ENCODE results near the gene TUBE1.

TUBE1 gene

DNA sequence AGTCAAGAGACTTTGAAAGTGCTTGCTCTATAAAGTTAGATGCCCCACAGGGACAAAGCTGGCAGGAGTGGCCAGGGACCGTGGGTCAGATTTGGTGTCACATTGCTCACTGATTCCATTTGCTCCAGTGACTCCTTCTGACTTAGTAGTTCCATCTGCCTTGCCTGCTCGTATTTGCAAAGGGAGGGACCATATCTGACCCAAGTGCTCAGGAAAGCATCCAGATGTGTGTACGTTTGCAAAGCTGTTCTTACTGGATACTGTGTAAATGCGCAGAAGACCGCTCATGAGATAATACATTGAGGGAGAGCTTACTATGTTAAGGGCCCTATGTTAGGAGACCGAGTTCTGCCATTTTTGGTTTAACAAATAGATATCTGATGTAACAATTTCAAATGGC lies 54.6 kb downstream of the TUBE1 start:
- DNase-seq: no peak

- DNase-seq: no peak
Measured at GRCh38 chr6:112031960-112032359, 55.3 kb downstream of the TUBE1 start.

DNA sequence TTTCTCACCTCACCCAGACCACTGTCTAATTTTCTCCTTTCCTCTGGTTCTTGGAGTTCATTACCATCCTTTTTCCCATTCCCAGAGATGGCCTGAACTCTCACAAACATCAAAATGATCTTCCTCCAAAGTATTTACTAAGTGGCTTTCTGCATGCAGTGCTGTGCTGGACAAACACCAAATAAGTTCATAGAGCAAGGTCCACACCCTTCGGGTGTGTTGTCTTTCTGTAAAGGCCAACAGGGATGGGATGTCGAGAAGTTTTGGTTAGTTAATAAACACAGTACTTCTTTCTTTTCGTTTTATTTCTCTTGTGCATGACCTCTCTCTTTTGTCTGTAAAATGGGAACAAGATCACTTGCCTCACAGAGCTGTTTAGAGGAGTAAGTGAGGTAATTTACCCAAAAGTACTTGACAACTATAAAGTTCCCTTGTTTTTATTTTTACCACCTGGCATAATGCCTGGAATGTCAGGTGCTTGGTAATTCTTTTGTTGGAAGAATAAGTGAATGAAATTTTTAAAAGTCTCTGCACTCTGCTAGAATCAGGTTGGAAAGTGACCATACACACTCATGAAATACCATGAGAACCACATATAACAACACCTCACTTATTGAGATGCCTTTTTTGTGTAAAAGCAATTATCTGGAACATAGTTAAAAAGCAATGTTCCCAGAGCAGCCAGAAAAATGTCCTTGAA lies 56.2 kb downstream of the TUBE1 start:
- DNase-seq: no peak

- no peak for DNase-seq
Measured at GRCh38 chr6:112030206-112030960, 56.9 kb downstream of the TUBE1 start.

GRCh38 chr6:112029045-112029822 lies 58.0 kb downstream of the TUBE1 start:
- DNase-seq: peak; percentile 57 to 68

DNA sequence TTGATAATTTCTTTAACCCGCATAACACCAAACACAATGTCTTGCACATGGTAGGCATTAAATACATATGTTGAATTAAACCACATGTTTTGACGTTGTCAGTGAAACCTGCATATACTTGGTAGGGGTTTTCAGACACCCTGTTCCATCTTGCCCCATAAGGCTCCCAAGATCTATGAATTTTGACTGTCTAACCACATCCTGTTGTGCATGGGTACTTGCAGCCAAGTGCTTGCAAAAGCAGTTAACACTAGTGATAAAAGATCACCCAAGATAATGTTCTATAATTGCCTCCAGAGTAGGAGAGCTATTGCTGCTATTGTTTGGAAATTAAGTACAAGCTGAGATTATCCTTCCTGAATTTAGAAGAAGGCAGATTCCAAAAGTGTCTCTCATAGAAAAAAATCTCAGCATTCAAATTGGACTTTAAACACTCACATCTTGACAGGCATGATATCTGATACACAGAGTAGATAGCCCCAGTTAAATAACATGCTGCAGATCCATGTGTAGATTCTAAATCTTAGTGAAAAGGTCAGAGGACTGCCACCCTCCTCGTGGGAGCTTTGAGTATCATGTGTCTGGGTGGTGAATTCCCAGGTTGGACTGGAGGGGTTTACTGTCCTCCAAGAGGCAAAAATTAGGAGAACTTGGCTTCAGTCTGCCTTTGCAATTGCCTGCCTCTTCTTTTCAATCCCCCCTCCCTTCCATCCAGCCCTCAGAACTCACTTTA lies 59.2 kb downstream of the TUBE1 start:
- DNase-seq: peak in 1 of 2 experiments; percentile 48

- DNase-seq: no peak
Measured at GRCh38 chr6:112026933-112027332, 60.3 kb downstream of the TUBE1 start.

DNA sequence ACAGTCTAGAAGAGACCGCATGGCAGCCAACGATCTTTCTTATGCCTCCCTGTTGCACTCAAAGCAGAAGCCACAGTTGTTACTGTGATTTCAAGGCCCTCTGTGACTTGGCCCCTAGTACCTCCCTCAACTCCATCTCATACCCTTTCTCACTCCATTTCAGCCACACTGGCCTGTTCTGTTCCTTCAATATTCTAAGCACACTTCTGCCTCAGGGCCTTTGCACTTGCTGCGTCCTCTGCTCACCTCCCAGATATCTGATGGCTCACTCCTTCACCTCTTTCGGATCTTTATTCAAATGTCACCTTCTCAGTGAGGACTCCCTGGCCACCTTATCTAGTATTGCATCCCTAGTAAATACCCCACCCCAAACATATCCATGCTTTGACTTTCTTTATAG lies 62.8 kb downstream of the TUBE1 start:
- DNase-seq: no peak

DNA sequence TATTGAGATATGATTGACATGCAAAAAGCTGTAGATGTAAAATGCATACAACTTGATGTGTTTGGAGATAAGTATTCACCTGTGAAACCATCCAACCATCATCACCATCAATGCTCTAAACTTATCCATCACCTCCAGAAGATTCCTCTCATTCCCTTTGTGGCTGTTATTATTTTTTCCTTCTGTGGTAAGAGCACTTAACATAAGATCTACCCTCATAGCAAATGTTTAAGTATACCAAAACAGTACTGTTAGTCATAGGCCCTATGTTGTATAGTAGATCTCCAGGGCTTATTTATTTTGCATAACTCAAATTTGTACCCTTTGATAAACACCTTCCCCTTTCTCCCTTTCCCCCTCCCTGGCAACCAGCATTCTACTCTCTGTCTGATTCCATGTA lies 64.5 kb downstream of the TUBE1 start:
- no peak for DNase-seq

DNA sequence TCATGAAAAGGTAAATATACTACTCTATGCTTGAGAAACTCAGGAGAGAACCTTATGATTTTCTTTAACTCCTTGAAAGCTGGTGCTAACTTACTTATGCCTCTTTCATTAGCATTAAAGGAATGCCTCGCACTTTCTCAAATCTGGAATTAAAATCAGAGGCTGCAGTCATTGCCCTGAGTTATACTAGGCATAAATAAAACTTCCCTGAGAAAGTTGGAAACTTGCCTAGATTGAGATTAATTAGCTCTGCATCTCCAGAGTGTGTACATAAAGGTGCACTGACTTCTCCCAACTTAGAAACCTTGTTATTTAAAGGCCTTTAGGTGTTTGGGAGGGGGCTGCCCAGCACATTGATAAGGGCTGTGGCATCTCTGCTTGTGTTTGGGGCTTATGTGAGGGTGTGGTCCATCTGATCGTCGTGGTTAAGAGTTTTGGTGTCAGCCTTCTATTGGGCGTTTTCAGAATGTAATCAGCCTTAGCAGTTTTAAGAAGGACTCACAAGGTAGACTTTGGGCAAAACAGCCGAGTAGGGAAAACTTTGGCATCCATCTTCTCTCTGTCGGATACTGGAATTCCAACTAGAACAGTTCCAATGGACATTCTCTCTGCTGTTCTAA lies 65.5 kb downstream of the TUBE1 start:
- DNase-seq: no peak
